HepG2 (cell line): ENCODE data around the gene EGFL8. TPM values are rescaled to one million over a fixed set of nuclear protein-coding genes. Genes with fewer than 3 reads are reported as not detected.
A peak's percentile ranks its signal among the peaks of the same experiment; 100 is the strongest.

Source experiments
- CEBPB ChIP-seq: IDR thresholded peaks from 2 replicates; pipeline ENCODE4 v1.6.1; 2011; ENCODE audit warnings: low read depth, low read length, improper control_type of control experiment, borderline replicate concordance
- DNMT3B ChIP-seq: conservative IDR thresholded peaks from 2 replicates; pipeline ENCODE4 v1.6.1; 2016; ENCODE audit warnings: missing biosample characterization, control low read depth
- ETV6 ChIP-seq: sonication (generic); formaldehyde crosslinking; conservative IDR thresholded peaks from 2 replicates; pipeline ENCODE4 v1.4.0; 2020; ENCODE audit warnings: missing genetic modification reagents
- FOXM1 ChIP-seq: sonication (generic); formaldehyde crosslinking; IDR thresholded peaks from 2 replicates; pipeline ENCODE4 v1.5.0; 2020; ENCODE audit warnings: missing genetic modification reagents
- FOXO4 ChIP-seq: sonication (generic); formaldehyde crosslinking; conservative IDR thresholded peaks from 2 replicates; pipeline ENCODE4 v1.8.1; 2023; ENCODE audit warnings: missing genetic modification reagents
- HCFC1 ChIP-seq: fragments of 150-350 bp; IDR thresholded peaks from 2 replicates; pipeline ENCODE4 v1.6.1; 2014; ENCODE audit warnings: low read depth, low read length
- IKZF1 ChIP-seq: fragments of 450-650 bp; IDR thresholded peaks from 2 replicates; pipeline ENCODE4 v1.7.1; 2016
- KDM5A ChIP-seq: fragments of 200-600 bp; sonication (generic); IDR thresholded peaks from 2 replicates; pipeline ENCODE4 v1.7.0; 2018; ENCODE audit warnings: antibody characterized with exemption, mild to moderate bottlenecking, low read length, borderline replicate concordance
- KLF12 ChIP-seq: sonication (generic); formaldehyde crosslinking; IDR thresholded peaks from 2 replicates; pipeline ENCODE4 v1.4.0; 2020; ENCODE audit warnings: missing genetic modification reagents, borderline replicate concordance
- MAF1 ChIP-seq: sonication (generic); formaldehyde crosslinking; IDR thresholded peaks from 2 replicates; pipeline ENCODE4 v1.5.0; 2020; ENCODE audit warnings: missing genetic modification reagents, borderline replicate concordance
- MEF2D ChIP-seq: sonication (generic); formaldehyde crosslinking; IDR thresholded peaks from 2 replicates; pipeline ENCODE4 v1.5.1; 2020; ENCODE audit warnings: mild to moderate bottlenecking, missing genetic modification reagents
- SIX4 ChIP-seq: sonication (generic); formaldehyde crosslinking; IDR thresholded peaks from 2 replicates; pipeline ENCODE4 v1.4.0; 2020; ENCODE audit warnings: missing genetic modification reagents
- SKIL ChIP-seq: sonication (generic); formaldehyde crosslinking; IDR thresholded peaks from 2 replicates; pipeline ENCODE4 v1.8.0; 2022; ENCODE audit warnings: missing genetic modification reagents, mild to moderate bottlenecking, moderate library complexity, borderline replicate concordance
- SNRNP70 ChIP-seq: fragments of 200-400 bp; formaldehyde crosslinking; IDR thresholded peaks from 2 replicates; pipeline ENCODE4 v1.6.1; 2017; ENCODE audit warnings: mild to moderate bottlenecking, low read depth, low read length, moderate library complexity
- TFE3 ChIP-seq: IDR thresholded peaks from 2 replicates; pipeline ENCODE4 v1.6.1; 2016
- ZFP36 ChIP-seq: fragments of 150-350 bp; IDR thresholded peaks from 2 replicates; pipeline ENCODE4 v1.6.1; 2018; ENCODE audit warnings: borderline replicate concordance, low read length, low read depth; ENCODE audit not compliant: partially characterized antibody
- ZNF10 ChIP-seq: sonication (generic); formaldehyde crosslinking; IDR thresholded peaks from 2 replicates; pipeline ENCODE4 v1.4.0; 2020; ENCODE audit warnings: mild to moderate bottlenecking, low read depth, missing genetic modification reagents, borderline replicate concordance
- ZNF282 ChIP-seq: fragments of 450-650 bp; IDR thresholded peaks from 2 replicates; pipeline ENCODE4 v1.6.1; 2018; ENCODE audit not compliant: partially characterized antibody
- ZNF446 ChIP-seq: sonication (generic); formaldehyde crosslinking; IDR thresholded peaks from 2 replicates; pipeline ENCODE4 v1.5.0; 2020; ENCODE audit warnings: mild to moderate bottlenecking, missing genetic modification reagents
- ZNF468 ChIP-seq: sonication (generic); formaldehyde crosslinking; IDR thresholded peaks from 2 replicates; pipeline ENCODE4 v1.8.0; 2022; ENCODE audit warnings: mild to moderate bottlenecking, moderate library complexity, missing genetic modification reagents
- ZNF589 ChIP-seq: sonication (generic); formaldehyde crosslinking; conservative IDR thresholded peaks from 2 replicates; pipeline ENCODE4 v1.8.0; 2022; ENCODE audit warnings: mild to moderate bottlenecking, moderate library complexity, missing genetic modification reagents
- ZNF703 ChIP-seq: sonication (generic); formaldehyde crosslinking; IDR thresholded peaks from 2 replicates; pipeline ENCODE4 v1.5.1; 2020; ENCODE audit warnings: missing genetic modification reagents, mild to moderate bottlenecking, moderate library complexity, borderline replicate concordance
- ZNF761 ChIP-seq: sonication (generic); formaldehyde crosslinking; conservative IDR thresholded peaks from 2 replicates; pipeline ENCODE4 v1.4.0; 2020; ENCODE audit warnings: mild to moderate bottlenecking, missing genetic modification reagents
- ZNF781 ChIP-seq: sonication (generic); formaldehyde crosslinking; IDR thresholded peaks from 2 replicates; pipeline ENCODE4 v1.5.1; 2020; ENCODE audit warnings: borderline replicate concordance, mild to moderate bottlenecking, missing genetic modification reagents; ENCODE audit errors: not compliant biosample characterization
- ZNF850 ChIP-seq: sonication (generic); formaldehyde crosslinking; conservative IDR thresholded peaks from 2 replicates; pipeline ENCODE4 v1.9.0; 2021; ENCODE audit warnings: mild to moderate bottlenecking, missing genetic modification reagents
- ZZZ3 ChIP-seq: sonication (generic); formaldehyde crosslinking; IDR thresholded peaks from 2 replicates; pipeline ENCODE4 v1.4.0; 2020; ENCODE audit warnings: missing genetic modification reagents, mild to moderate bottlenecking, borderline replicate concordance
- polyA plus RNA-seq, 8 experiments: library from polyadenylated mRNA; depleted of rRNA in 3 of 8; stranded (reverse) in 7 of 8; unstranded in 1 of 8; fragments of >200 nt; fragmentation: Illumina TruSeq in 4 of 8; extraction: Trizol in 4 of 8; gene quantifications; 2 replicates each; pipeline versions ENCODE4 v1.2.1 to v1.2.3, GENCODE V29; 2011 to 2016; ENCODE audit warnings: low read depth in 4 of 8, missing spikeins in 1 of 8, mixed read lengths in 1 of 8; ENCODE audit not compliant: insufficient read depth in 1 of 8
- total RNA-seq, 5 experiments: library from RNA; depleted of rRNA; stranded (reverse); fragments of >200 nt; fragmentation: Illumina TruSeq; extraction: Trizol; gene quantifications; 2 replicates each; pipeline ENCODE4 v1.2.3, GENCODE V29; 2016; ENCODE audit warnings: low read depth in 1 of 5

The EGFL8 gene
- total and polyA plus RNA-seq, 2 of the 13 experiments (the other 11 are each of a cell fraction or from before 2014, with no cell fraction given), result 10.0 to 11.5 TPM

DNA sequence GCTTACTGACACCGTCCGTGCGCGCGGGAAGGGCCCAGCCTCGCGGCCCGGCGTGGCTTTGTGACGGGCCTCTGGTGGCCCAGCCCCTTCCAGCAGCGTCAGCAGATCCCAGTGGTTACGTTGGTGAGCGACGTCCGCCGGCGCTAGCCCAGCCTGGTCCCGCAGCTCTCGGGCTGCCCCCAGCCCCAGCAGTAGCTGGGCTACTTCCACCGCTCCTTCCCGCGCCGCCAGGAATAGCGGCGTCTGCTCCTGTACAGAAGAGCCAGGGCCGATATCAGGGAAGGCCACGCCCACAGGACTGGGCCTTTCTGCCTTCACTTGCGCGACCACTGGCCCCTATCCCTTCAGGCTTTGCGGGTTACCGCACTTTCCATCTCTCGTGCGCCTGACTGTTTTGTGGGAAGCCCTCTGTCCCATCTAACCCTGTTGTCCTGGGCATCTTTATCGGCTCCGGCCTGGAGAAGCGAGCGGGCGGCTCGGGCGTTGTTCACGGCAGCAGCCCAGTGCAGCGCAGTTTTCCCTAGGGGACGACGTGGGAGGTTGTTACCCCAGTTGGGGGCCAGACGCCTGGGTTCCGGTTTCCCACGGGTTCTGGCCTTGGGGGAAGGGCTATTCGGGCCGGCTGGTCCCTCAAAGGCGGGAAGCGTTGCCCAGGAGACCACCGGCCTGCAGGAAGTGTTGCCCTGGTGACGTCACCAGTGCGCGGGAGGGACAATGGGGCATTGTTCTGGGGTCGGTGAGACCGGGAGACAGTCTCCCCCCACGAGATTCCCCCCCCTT is 31.7 kb downstream of the EGFL8 start (continued):
- TF ChIP-seq KLF12 (CRISPR knock-in tag) (no peak), ZNF761 (CRISPR knock-in tag) (peak; percentile 57; the same call in 1 of the 2 replicates), SKIL (peak; percentile 18; the same call in 1 of the 2 replicates), IKZF1 (no peak), FOXO4 (CRISPR knock-in tag) (0 out of 2 replicates have a peak, but pooled peaks have one; percentile 85), ZNF589 (CRISPR knock-in tag) (peak; percentile 64; the same call in 1 of the 2 replicates), FOXM1 (CRISPR knock-in tag) (no peak), ZZZ3 (CRISPR knock-in tag) (peak; percentile 93; the same call in 1 of the 2 replicates), ZNF446 (CRISPR knock-in tag) (peak; percentile 74; the same call in 1 of the 2 replicates), SIX4 (CRISPR knock-in tag) (no peak; the same call in 1 of the 2 replicates), ZNF468 (CRISPR knock-in tag) (no peak), ETV6 (CRISPR knock-in tag) (no peak; the same call in 1 of the 2 replicates), ZNF781 (peak; percentile 84), CEBPB (no peak), DNMT3B (CRISPR knock-in tag) (no peak), ZNF282 (no peak), SNRNP70 (no peak), ZFP36 (no peak), ZNF703 (CRISPR knock-in tag) (no peak), TFE3 (CRISPR knock-in tag) (peak; percentile 25), KDM5A (no peak), ZNF10 (CRISPR knock-in tag) (no peak), MAF1 (CRISPR knock-in tag) (no peak; the same call in 1 of the 2 replicates), MEF2D (peak; percentile 78; the same call in 1 of the 2 replicates), HCFC1 (peak; percentile 57; the same call in 1 of the 2 replicates), ZNF850 (CRISPR knock-in tag) (no peak; the same call in 1 of the 2 replicates)
